SKM-1 treated with dmso at 0.1 percent for 144 hours (cell line): Measurements from ENCODE around the gene GNG7.
"Not testable (repeated sequence)": the region's sequence is repeated elsewhere in the genome, so short reads cannot be mapped to it uniquely, and the experiment has no call there.

Experiments used
- DNase-seq: peaks from one replicate; lab custom pipeline; 2025; ENCODE audit not compliant: unreplicated experiment; lab: John Stamatoyannopoulos, UW

GNG7 gene

GRCh38 chr19:2678044-2678671 lies 24.3 kb downstream of the GNG7 start:
- no peak for DNase-seq

- DNase-seq = no peak
These were observed 25.7 kb downstream of the GNG7 start for GRCh38 chr19:2676823-2677222.

DNA sequence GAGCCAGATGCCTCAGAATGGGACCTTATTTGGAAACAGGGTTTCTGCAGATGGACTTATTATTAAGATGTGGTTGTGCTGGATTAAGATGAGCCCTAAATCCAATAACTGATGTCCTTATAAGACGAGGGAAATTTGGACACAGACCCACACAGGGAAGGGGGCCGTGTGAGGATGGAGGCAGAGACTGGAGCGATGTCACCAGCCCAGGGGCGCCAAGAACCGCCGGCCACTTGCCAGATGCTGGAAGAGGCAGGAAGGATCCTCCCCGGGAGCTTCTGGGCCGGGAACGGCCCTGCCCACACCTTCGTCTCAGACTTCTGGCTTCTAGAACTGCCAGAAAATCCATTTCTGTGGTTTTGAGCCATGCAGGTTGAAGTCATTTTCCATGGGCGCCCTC lies 26.6 kb downstream of the GNG7 start:
- DNase-seq = no peak

- DNase-seq = no peak
These were observed 32.3 kb downstream of the GNG7 start for GRCh38 chr19:2670217-2670616.

- DNase-seq = no peak
These were observed 34.2 kb downstream of the GNG7 start for GRCh38 chr19:2668175-2668763.

DNA sequence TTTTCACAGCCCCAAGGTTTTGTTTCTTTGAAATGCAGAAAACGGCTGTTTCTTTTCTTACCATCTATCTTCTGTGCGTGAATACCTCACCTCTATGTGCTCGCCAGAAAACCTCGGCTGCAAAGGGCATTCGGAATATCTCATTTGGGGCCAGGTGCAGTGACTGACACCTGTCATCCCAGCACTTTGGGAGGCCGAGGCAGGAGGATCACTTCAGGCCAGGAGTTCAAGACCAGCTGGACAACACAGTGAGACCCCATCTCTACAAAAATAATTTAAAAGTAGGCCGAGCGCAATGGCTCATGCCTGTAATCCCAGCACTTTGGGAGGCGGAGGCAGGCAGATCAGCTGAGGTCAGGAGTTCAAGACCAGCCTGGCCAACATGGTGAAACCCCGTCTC lies 35.1 kb downstream of the GNG7 start:
- DNase-seq = not testable (repeated sequence)

DNA sequence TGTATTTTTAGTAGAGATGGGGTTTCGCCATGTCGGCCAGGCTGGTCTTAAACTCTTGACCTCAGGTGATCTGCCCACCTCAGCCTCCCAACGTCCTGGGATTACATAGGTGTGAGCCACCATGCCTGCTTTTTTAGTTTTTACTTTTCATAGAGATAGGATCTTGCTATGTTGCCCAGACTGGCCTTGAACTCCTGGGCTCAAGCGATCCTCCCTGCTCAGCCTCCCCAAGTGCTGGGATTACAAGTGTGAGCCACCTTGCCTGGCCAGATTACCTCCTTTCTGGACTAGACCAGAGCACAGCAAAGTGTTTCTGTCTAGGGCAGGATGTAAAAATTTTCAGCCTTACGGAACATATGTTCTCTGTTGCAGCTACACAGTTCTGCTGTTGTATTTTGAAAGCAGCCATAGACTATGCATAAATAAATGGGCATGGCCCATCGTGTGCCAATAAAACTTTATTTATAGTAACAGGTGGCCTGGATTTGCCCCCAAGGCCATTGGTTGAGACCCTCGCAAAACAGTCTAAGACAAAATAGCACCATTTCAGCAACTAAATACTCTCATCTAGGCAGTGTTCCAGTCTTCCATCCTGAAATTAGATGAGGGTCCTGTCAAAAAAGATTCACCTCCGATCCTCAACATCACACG lies 36.0 kb downstream of the GNG7 start:
- DNase-seq = no peak

GRCh38 chr19:2665103-2665502 lies 37.4 kb downstream of the GNG7 start:
- no peak for DNase-seq

GRCh38 chr19:2663920-2664571 lies 38.4 kb downstream of the GNG7 start:
- no peak for DNase-seq

GRCh38 chr19:2661615-2662014 lies 40.9 kb downstream of the GNG7 start:
- DNase-seq = no peak

- no peak for DNase-seq
These were observed 42.5 kb downstream of the GNG7 start for GRCh38 chr19:2659856-2660432.

- DNase-seq = no peak
These were observed 46.0 kb downstream of the GNG7 start for GRCh38 chr19:2656533-2656932.

DNA sequence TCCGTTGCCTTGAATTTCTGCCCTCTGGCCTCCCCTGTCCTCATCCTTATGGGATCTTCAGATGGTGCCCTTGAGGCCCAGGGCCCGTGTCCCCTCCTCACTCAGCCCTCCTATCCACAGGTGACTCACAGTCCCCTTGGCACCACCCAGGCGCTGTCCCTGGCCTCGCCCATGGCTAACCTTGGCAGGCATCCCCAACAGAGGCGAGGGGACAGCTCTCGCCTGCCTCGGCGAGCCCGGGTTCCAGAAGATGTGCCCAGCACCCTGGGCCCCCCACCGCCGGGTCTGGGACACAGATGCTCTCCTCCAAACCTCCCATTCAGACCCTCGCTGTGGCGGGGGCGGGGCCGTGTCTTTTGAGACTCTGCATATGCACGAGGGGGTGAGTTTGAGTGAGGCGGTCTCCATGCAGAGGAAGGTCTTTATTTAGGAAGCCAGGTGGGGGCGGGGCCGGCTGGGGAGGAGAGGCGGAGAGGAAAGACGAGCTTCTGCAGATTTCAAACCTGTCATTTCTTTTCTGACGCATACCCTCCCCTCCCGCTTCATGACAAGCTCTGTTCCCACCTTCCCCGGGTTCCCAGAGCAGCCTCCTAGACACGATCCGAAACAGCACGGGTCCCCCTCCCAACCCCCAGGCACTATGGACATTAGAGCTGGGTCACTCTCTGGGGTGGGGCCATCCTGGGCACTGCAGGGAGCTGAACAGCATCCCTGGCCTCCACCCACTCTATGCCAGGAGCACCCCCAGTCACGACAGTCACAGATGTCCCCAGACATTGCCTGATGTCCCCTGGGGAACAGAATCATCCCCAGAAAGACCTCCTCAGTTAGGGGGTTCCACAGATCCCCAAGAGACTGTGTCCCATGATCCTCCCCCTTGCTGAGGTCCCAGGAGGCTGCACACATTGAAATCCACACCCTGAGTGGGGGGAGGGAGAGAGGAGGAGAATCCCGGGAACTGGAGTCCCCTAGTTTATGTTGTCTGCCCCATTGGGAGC lies 48.5 kb downstream of the GNG7 start:
- no peak for DNase-seq

DNA sequence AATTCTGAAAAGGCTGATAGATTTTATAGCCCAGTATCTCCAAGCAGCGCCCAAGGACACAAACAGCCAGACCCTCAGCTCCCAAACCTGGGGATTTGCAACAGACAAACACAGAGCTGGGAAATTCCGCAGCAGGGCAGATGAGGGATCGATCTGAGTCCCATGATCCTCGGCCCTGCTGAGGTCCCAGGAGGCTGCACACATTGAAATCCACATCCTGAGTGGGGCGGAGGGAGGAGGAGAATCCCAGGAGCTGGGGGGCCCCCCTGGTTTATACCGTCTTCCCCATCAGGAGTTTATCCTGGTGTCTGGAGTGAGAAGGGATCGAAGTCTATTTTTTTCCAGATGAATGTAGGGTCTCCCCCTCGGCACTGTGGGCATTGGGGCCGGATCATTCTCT lies 49.3 kb downstream of the GNG7 start:
- DNase-seq = no peak

DNA sequence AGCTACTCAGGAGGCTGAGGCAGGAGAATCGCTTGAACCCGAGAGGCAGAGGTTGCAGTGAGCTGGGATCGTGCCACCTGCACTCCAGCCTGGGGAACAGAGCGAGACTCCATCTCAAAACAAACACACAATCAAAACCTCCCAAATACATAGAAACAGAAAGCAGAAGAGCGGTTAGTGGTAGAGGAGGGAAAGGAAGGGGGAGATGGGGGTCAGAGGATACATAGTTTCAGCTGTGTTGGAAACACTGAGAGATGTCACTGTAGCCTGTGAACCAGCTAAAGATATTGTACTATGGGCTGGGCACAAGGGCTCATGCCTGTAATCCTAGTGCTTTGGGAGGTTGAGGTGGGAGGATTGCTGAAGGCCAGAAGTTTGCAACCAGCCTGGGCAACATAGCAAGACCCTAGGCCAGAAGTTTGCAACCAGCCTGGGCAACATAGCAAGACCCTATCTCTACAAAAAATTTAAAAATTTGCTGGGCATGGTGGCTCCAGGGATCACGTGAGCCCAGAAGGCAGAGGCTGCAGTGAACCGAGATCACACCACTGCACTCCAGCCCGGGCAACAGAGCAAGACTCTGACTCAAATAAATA lies 49.9 kb downstream of the GNG7 start:
- DNase-seq = no peak

DNA sequence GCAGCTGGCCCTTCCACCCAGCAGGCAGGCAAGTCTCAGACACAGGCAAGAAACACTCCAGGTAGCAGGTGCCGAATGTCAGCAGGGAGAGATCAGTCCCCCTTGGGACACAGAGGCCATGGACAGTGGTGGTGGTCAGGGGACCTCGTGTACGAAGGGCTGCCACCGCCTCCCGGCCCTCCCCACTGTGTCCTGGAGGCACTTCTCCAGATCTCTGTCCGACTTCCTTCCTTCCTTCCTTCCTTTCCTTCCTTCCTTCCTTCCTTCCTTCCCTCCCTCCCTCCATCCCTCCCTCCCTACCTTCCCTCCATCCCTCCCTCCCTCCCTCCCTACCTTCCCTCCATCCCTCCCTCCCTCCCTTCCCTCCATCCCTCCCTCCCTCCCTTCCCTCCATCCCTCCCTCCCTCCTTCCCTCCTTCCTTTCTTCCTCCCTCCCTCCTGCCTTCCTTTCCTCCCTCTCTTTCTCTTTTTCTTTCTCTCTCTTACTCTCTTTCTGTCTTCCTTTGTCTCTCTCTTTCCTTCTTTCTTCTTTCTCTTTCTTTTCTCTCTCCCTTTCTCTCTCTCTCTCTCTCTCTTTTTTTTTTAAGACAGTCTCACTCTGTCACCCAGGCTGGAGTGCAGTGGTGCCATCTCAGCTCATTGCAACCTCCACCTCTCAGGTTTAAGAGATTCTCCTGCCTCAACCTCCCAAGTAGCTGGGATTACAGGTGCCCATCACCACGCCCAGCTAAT lies 51.3 kb downstream of the GNG7 start:
- DNase-seq = not testable (repeated sequence)

- DNase-seq = no peak
These were observed 52.0 kb downstream of the GNG7 start for GRCh38 chr19:2650515-2650914.

GRCh38 chr19:2648528-2648937 lies 54.0 kb downstream of the GNG7 start:
- DNase-seq = peak; percentile 57

DNA sequence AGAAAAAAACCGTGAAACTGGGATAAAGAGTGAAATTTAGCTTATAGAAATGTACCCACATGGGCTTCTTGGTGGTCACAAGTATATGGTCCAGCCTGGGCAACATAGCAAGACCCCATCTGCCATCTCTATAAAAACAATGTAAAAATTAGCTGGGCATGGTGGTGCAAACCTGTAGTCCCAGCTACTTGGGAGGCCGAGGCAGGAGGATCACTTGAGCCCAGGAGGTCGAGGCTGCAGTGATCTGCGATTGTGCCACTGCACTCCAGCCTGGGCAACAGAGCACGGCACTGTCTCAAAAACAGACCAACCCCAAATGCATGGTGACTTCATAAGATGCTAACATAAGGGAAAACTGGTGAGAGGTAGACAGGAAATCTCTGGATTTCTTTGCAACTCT lies 54.4 kb downstream of the GNG7 start:
- no peak for DNase-seq
